Stromal cell of bone marrow (primary cell): Measurements from ENCODE around the gene RRAGC.
A peak's percentile ranks its signal among the peaks of the same experiment; 100 is the strongest.

Experiments
- DNase-seq: peaks from one replicate; pipeline ENCODE4 v3.0.0-alpha.2; 2012; ENCODE audit warnings: low read depth

Gene RRAGC, protein sequence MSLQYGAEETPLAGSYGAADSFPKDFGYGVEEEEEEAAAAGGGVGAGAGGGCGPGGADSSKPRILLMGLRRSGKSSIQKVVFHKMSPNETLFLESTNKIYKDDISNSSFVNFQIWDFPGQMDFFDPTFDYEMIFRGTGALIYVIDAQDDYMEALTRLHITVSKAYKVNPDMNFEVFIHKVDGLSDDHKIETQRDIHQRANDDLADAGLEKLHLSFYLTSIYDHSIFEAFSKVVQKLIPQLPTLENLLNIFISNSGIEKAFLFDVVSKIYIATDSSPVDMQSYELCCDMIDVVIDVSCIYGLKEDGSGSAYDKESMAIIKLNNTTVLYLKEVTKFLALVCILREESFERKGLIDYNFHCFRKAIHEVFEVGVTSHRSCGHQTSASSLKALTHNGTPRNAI

DNA sequence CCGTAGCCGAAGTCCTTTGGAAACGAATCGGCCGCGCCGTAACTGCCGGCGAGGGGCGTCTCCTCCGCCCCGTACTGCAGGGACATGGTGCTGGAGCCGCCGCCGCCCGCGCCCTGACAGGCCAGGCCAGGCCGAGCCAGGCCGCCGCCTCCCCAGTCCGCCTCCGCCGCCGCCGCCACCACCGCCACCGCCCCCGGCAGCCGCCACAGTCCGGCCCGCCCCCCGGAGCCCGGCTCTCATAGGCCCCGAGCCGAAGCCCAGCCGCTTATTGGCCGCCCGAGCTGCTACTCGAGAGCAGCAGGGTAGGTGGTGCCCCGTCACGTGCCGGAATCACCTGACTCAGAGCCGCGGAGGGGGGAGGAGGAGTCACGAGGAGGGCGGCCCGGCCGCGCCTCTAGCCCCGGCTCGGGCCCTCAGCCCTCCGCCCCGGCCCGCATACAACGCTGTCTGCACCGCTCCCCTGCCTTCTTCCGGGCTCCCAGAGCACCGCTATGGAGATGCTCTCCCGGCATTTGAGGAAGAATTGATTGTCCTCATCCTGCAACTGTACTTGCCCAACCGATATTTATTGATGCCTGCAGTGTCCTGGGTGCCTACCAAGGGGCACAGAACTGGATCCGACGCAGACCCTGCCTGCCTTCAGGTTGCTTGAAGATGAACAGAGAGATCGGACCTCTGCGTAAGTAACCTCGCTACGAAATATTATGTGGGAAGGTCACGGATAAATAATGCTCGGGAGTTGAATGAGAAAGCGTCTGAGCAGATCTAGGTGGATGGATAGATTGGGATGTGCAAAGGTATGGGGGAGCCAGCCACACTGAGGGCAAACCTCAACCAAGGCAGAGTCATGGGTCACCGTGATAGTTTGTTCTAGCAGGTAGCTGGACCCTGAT, at the start of gene RRAGC:
Gene RRAGC (minus strand): TSS at position 212 of the 893 bp plus-strand sequence. CDS start 126 bp downstream, at position 86.
- DNase-seq: peak; percentile 99

- DNase-seq: no peak
Measured at GRCh38 chr1:38908821-38909220, 49.2 kb upstream of the RRAGC start.

- DNase-seq: no peak
Measured at GRCh38 chr1:38905985-38906384, 46.4 kb upstream of the RRAGC start.

- no peak for DNase-seq
Measured at GRCh38 chr1:38899560-38899959, 40.0 kb upstream of the RRAGC start.

DNA sequence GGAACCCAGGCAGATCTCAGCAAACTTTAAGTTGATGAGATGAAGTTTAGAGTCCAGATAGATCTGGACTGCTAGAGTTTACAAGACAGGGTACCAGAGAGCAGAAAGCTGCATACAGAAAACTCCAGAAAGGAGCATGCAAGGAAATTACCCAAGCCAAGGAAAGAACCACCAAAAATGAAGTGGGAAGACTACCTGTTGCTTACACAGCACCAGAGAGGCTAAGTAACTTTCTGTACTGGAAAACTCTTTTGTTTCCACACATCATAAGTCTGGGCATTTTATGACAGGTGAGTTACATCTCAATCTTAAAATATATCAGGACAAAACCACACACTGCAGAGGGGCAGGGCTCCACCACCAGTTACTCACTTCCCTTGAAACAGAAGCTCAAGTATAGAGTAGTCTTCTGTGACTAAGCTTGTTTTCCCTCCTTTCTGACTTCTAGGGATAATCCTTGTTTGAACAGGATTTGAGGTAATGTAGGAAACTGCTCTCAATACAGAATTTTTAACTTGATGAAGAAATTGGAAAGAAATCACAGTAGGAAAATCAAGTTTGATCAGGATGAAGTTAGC, 39.2 kb upstream of the RRAGC start:
- DNase-seq: peak; percentile 15

GRCh38 chr1:38896169-38896568, 36.6 kb upstream of the RRAGC start:
- no peak for DNase-seq

DNA sequence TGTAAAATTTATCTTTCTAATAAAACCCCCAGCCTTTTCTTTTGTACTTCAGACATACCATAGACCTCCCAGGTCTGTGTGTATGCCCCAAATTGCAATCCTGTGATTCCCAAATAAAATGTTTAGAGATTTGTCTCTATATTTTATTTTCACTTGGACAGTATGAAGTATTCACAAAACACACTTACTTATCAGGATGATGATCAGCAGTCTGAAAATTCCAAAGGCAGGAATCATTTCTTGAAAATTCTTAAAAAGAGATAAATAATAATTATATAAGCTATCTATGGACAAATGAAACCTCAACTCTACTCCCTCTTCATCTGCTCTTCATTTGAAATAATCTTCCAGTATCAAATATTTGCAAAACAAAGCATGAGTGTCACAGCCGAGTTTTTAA, 33.4 kb upstream of the RRAGC start:
- no peak for DNase-seq

GRCh38 chr1:38891753-38892152, 32.2 kb upstream of the RRAGC start:
- DNase-seq: no peak

GRCh38 chr1:38889589-38889988, 30.0 kb upstream of the RRAGC start:
- no peak for DNase-seq

- DNase-seq: no peak
Measured at GRCh38 chr1:38888423-38889333, 29.1 kb upstream of the RRAGC start.

GRCh38 chr1:38885092-38885491, 25.5 kb upstream of the RRAGC start:
- no peak for DNase-seq

GRCh38 chr1:38881487-38881886, 21.9 kb upstream of the RRAGC start, which contains the start of gene GJA9:
TSS of gene GJA9 (minus strand) at chr1:38881587. CDS start at chr1:38876098, 5,489 bp downstream.
- DNase-seq: no peak

DNA sequence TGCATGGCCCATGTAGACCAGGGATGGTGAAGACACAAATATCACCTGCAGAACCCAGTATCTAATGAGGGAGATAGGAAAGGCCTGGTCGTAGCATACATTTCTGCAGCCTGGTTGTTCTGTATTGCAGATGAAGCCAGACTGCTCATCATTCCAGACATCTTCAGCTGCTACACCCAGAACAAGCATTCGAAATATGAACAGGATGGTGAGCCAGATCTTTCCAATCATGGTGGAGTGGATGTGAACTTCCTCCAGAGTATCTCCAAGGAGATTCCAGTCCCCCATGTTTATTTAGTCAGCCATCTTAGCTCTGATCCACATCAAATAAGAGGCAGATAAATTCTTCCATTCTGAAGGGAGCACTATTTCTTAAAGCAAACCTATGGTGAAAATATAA, 16.2 kb upstream of the RRAGC start:
- no peak for DNase-seq

GRCh38 chr1:38873027-38873969, 13.7 kb upstream of the RRAGC start, which contains the start of gene MYCBP:
TSS of gene MYCBP (minus strand) at chr1:38873348. CDS start at chr1:38873305, 43 bp downstream.
- peak; percentile 88 for DNase-seq

DNA sequence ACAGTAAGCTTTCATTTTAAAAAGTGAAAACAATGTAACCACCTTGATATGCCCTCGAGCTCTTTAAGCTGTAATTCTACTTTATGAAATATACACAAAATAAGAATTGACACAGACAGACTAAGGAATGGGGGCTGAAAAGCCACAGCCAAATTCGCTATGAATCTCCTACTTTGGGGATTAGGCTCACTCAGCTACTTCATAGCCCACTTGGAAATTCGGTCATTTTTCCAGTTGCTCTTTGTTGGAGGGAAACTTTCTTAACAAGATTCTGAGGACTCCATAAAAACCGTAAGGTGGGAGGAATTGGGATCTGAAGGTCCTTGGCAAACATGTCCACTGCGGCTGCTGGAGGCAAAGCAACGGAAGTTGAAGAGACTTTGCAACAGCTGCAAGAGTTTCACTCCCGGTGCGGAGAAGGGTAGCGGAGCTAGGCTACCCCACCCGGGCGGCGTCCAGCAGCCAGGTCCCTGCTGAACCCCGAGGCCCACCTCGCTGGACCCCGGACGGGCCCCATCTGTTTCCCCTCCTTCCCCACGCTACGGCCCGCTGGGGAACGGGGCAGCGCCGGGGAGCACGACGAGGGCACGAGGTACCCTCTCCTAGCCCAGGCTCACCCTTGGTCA, 12.9 kb upstream of the RRAGC start:
- DNase-seq: no peak

DNA sequence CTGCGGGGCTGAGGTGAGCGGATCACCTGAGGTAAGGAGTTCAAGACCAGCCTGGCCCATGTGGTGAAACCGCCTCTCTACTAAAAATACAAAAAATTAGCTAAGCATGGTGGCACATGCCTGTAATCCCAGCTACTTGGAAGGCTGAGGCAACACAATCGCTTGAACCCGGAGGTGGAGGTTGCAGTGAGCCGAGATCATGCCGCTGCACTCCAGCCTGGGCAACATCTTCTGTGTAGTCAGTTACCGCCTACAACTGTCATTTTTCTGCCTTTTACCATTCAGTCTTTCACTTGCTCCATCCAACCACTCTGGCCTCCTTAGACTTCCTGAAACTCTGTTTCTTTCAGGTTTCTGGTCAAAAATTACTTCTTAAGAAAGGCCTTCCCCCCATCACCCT, 11.4 kb upstream of the RRAGC start:
- DNase-seq: no peak

GRCh38 chr1:38867208-38867607, 7.6 kb upstream of the RRAGC start:
- DNase-seq: no peak

DNA sequence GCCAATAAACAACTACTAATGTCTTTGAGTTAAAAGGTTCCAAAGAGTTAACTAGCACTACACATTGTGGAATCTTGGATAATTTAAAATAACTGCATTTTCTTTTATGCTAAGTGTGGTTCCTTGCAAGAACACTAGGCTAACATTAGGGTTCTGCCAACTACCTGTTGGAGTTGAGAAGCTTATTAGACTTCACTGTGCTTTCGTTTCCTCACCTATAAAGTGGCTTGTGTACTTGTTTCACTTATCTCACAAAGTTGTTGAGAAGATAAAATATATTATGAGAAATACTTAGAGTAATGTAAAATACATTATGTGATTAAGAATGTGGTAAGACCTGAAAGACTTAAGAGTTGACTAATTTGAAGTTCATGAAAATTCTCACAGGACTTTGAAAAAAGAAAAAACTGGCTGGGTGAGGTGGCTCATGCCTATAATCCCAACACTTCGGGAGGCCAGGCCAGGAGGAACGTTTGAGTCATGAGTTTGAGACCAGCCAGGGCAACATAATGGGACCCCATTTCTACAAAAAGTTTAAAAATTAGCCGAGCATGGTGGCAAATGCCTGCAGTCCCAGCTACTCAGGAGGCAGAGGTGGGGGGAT, 5.6 kb upstream of the RRAGC start:
- DNase-seq: no peak

GRCh38 chr1:38860454-38860795, 853 bp upstream of the RRAGC start:
- DNase-seq: no peak
